HG02623 (cell line): ENCODE results near the gene ASB7.
"Not testable (repeated sequence)": the region's sequence is repeated elsewhere in the genome, so short reads cannot be mapped to it uniquely, and the experiment has no call there.

Source experiments
- ATAC-seq: cut with Tn5 transposase; IDR thresholded peaks from one replicate; pipeline ENCODE4 v1.9.1; 2021; ENCODE audit warnings: moderate library complexity; ENCODE audit not compliant: unreplicated experiment

The ASB7 gene

DNA sequence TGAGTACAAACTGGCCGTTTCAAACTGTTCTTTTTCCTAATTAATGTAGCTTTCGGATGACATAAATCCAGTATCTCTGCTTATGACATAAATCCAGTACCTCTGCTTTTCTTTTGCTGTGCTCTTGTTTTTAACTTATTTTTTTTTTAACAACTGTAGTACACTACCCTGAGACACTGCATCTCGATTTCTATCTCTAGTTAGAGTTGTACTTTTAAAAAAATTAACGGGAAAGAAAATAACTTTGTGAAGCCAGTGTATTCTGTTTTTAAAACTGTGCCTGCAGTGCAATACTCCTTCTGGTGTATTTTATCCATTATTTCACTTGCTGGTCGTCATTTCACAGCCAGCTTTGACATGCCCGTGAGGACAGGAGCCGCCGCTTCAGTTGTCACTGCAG, 46.6 kb downstream of the ASB7 start:
- ATAC-seq: no peak

DNA sequence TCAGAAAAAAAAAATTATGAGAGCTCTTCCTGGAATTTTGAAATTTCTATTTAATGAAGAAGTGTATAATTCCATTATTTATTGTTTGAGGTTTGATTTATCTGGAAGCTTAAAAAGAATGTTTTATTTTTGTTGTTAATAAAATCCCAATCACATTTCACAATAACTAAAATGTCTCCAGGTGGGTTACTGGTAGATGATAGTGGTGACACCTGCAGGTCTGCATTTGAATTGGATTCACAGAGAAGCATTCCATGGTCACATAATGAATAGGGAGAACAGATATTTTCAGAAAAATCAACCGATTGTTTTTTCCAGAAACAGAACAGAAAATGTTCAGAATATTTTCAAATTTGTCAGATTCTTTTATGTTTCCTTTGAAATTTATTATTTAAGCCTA, 48.3 kb downstream of the ASB7 start:
- no peak for ATAC-seq

DNA sequence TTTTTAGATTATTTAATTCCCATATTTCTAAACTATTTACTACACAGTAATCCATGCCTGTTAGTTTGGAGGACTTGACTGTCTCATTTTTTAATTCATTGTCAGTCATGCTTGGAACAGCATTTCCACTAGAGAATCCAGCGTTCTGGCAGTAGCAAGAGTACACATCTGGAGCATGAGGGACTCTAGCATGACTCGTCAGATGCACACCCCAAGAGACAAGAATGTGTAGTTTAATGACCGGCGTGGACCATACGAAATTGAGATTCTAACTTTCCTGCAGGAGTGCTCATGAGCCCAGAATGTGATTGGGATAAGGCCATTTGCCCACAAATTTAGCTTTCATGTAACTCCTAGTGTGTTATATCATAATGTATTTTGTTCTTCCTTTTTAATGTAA, 48.9 kb downstream of the ASB7 start:
- no peak for ATAC-seq

DNA sequence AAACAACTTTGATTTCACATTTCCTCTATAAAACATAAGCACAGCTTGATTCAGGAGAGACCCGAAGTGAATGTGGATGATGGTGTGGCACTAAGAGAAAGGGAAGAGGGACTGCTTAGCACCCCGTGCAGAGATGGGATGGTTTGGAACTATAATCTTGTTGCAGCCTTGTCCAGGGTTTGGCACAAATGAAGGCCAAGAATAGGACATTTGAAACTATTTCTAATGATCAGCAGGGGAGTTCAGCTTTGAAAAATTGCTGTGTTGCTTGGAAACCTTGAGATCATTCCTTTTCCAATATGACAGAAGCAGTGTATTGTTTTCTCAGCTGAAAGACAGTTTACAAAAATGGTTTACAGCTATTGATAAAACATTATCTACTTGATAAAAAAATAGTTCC, 49.7 kb downstream of the ASB7 start:
- ATAC-seq: no peak

DNA sequence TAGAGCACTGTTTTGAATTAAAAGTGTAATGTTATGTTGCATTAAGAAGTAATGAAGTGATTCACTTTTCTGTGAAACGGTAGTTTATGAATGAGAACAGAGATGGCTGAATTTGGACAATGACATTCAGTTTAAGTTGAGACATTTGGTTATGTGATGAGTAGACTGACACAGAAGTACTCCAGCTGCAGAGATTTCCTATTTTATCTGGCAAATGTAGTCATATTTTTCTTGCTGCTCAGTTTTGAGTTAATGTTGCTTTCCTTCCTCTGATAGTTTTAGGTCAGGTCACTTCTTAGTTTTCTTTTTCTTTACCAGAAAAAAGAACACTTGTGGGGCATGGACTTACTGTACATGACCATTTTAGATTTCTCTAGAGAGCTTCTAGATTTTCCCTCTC, 51.2 kb downstream of the ASB7 start:
- no peak for ATAC-seq

DNA sequence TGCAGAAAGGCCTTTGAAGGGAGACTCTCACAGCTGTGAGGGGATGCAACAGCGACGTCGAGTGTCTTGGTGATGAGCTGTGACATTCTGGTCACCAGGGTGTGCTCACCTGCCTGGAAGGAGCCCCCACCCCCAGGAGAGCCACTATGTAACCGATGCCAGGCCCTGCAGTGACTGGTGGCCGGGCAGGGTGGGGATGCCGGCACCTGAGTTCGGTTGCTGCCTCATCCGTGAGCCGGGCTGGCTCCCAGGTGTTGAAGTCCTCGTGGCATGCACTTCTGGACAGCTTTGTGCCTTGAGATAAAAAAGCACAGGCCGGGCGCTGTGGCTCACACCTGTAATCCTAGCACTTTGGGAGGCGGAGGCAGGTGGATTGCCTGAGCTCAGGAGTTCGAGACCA, 56.5 kb downstream of the ASB7 start:
- no peak for ATAC-seq

DNA sequence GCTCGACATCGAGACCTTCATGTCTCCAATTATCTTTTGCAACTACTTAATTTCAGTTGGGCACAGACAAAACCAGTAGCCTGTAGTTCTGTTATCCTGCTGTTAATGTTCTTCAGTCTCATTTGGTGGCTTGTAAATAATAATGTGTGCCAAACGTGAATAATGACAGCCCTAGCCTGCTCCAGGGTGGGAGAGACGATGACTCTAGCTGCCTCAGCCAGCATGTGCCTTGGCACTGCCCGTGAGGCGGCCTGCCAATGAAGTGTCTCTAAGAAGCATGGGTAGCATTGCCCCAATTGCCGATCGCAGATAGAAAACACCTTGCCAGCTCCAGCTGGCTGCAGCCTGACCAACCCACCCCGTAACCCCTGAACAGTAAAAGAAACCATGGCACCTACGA, 58.8 kb downstream of the ASB7 start:
- ATAC-seq: no peak

DNA sequence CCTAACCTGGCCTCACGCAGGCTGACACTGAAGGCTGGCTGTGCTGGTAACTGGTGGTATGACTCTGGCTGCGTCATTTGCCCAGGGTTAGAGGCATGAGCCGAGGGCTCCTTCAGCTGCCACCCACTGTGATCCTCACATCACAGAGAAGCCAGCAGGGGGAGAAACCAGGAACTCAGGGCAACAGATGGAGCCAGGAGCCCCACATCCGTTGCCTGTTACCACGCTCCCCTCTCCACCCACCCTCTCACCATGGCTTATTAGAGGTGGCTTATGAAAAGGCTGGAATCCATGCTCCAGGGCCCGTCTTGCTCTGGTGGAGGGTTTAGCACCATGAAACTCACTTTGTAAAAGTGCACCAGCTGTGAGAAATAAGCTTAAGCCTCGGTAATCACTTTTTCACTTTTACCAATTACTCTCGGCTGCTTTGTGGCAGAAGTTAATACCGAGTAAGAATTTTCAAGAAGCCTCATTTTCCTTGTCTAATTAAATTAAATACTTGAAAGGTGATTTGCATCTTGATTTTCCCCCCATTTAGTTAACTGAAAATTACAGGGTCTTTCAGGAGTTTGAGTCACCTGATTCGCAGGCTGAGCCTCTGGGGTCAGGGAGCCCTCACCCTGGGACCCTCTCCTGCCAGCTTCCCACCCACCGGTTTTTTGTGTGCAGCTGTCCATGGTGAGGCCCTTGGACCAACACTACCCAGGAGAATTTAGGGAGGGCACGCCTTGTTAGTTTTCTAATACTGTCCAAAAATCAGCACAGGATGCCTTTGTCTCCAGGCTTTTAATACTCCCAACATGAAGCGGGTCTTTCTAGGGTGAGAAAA, 60.9 kb downstream of the ASB7 start:
- no peak for ATAC-seq

DNA sequence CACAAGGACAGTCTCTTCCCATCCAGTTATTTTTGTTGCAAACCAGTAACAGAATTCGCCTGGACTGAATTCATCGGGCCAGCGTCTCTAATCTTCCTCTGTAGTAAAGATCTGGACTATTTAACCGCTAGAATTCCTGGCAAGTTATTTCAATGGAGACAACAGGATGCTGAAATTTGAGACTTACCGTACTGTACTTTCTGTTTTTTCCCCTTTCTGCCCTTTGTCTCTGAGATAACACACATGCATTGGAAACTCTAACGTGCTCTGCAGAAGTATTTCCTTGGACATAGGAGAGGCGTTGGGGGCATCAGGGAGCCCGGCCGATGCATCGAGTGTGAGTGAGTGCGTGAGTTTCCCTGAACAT, 61.5 kb downstream of the ASB7 start:
- ATAC-seq: no peak

DNA sequence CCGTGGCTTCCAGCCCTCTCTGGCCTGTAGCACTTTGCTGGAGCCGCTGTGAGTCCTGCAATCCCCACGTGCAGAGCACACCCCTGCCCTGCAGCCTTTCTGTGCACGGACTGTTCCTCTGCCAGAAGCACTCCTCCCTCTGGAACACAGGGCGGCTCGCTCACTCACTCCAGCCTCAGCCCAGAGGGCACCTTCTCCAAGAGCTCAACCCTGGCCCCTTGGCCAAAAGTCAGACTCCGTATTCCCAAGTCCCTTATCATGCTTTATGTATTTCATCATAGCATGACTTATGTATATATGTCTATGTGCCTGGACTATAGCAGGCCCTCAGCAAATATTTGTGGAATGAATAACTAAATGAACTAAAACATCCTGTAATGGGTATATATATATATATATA, 63.2 kb downstream of the ASB7 start:
- no peak for ATAC-seq

DNA sequence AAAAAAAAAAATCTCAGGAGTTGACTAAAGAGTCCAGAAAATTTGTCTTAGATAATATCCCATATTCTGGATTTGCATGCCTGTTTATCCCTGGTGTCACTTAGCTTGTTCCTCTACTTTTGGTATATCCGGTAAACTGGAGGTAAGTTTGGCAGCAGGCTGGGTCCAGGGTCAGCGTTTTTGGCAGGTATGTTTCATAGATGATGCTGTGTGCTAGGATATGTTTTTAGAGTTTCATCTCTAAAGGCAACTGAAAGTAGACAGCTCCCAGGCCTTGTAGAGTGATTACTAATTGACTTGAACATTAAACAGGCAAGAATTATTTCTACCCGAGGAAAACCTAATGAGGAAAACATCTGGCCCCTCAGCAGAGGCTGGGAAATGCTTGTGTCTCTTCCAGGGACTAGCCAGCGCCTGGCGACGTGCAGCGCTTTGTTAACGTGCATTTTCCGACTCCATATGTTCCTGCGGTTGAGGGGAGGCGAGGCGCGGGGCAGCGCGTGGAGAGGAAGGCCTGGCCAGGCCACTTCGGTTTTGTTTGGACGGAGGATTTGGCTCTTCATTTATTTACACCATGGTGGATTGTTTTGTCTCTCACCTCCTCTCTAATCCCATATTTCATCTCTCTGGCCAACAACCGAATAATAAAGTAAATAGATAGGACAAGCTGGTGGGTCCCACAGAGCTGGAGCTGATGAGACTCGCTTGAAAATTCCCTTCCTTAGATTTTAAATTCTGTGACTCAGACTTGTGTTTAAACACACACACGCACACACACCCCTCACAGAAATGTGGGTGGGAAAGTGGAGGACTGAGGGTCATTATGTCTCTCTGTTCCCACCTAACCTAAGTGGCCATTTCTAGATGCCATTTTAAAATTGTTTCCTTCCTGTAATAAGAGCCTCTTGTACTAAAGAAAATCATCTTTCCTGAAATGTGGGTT, 65.3 kb downstream of the ASB7 start:
- no peak for ATAC-seq

DNA sequence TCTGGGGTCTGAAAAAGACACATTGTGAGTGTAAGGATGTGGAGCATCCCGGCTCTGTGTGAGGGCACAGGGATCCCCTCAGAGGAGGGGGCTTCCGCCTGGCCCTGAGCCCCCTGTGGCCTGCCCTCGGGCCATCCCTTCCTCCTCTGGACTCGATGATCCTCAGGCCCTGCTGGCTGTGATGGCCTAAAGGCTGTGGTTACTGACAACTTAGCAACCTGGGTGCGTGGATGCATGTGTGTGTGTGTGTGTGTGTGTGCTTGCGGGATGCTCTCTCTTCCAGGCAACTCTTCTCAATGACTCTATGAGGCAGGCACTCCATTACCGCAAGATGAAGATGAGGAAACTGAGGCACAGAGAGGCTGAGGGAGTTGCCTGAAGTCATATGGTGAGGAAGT, 66.0 kb downstream of the ASB7 start:
- no peak for ATAC-seq

DNA sequence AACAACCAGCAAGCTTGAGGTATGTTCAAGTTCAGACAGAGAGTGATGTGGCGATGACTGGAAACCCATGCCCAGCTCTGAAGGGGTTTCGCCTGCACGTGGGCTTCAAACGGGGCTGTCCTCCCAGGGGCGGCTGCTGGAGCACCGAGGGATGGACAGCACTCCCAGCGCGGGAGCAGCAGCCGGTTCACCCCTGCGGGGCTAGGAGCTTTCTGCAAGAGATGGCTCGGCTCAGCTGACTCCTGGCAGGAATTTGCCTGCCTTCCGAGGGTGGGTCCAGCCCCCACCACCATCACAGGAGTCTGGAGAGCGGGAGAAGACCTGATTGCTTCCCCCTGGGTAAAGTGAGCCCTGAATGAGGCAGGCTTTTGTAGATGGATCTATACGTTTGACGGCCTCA, 66.9 kb downstream of the ASB7 start:
- no peak for ATAC-seq

DNA sequence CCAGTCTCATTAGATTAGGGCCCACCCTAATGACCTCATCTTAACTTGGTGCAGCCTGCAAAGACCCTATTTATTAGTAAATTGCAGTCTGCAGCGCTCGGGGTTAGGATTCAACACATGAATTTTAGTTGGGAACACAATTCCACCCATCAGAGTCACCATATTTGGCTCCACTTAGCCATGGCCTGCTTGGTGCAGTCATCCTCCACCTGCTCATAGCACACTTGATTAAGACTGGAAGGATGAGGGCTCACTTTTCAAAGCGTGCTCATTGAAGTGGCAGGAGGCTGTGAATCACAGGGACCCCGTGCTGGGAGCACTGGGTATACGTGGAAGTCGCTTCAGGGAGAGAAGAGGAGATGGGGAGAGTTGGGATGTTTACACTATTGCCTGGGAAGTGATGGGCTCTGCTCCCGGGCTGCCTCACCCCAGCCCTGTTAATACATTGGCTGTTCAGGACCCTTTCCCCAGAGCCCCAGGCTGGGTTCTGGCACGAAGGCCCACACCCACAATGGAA, 68.2 kb downstream of the ASB7 start:
- no peak for ATAC-seq

DNA sequence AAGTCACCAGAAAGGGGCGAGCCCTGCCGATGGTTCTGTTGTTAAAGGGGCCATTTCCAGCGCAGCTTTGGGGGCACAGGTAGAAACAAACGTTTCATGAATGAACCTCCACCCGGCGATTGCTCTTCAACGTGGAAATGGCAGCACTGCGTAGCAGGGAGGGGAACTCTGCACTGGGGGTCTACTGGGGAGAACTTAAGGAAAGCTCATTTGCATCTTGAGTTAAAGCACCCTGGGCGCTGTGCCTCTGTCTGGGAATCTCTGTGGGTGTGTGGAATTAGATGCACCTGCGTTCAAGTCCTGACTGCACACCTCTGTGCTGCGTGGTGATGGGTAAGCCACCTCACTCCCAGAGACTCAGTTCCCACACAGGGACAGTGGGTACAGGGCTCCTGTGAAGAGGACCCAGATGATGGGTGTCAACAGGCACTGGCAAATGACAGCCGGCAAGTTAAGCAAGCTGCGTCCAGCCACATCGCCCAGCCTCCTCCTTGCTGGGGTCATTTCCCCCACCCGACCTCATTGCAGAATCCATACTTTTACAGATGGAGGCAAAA, 68.8 kb downstream of the ASB7 start:
- no peak for ATAC-seq

DNA sequence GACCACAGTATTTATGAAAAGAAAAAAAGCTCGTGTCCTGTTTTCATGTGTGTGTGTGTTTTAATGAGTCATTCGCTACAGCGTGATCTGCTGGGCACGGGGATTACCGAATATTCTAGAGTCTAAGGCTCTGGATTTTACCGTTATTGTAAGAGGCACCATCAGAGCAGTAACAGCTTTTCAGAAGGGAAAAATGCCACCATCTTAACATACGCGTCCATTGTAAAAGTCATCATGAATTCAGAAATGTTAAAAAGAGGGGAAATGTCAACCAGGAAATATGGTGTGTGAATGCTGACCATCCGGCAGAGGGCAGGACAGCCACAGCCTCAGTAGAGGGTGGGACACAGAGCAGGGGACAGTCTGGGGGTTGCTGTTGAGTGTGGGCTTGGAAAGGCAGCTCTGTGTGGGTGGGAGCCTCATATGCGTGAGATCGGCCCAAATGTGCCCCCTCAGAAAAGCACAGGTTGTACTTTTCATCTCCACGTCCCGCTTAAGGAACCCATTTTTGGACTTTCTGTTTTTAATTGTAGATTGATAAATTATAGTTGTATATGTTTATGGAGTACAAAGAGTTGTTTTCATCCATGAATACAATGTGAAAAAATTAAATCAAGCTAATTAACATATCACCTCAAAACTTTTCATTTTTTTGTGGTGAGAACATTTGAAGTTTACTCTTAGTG, 69.6 kb downstream of the ASB7 start:
- no peak for ATAC-seq

DNA sequence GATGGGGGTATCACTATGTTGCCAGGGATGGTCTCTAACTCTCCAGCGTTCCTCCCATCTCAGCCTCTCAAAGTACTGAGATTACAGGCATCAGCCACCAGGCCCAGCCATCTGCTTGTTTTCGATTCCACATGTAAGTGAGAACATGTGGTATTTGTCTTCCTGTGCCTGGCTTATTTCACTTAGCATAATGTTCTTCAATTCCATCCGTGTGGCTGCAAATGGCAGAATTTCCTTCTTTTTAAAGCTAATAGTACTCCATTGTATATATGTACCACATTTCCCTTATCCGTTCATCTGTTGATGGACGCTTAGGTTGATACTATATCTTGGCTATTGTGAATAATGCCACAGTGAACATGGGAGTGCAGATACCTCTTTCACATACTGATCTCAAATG, 70.6 kb downstream of the ASB7 start:
- no peak for ATAC-seq

DNA sequence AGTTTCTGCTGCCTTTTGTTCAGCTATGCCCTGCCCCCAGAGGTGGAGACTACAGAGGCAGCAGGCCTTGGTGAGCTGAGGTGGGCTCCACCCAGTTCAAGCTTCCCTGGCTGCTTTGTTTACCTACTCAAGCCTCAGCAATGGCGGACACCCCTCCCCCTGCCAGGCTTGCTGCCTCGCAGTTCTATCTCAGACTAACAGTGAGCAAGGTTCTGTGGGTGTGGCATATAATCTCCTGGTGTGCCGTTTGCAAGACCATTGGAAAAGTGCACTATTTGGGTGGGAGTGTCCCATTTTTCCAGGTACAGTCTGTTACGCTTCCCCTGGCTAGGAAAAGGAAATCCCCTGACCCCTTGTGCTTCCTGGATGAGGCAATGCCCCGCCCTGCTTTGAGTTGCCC, 76.8 kb downstream of the ASB7 start:
- ATAC-seq: not testable (repeated sequence)

DNA sequence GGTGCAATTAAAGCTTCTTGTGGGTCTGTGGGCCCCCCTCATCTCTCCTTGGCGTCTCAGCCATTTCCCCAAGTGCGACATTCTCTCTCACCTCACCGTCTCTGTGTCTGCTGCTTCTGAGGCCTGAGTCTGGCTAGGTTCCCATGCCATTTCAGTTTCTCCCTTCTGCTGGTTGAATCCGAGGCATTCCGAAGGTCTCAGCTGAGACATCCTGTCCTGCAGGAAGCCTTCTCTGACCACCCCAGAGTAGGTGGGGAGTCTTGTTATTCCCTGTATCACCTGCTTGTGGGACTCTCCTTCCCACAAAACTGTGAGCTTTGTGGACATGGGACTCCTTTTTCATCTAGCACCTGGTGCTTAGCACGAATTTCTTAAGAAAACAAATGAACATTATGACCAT, 78.3 kb downstream of the ASB7 start:
- no peak for ATAC-seq

DNA sequence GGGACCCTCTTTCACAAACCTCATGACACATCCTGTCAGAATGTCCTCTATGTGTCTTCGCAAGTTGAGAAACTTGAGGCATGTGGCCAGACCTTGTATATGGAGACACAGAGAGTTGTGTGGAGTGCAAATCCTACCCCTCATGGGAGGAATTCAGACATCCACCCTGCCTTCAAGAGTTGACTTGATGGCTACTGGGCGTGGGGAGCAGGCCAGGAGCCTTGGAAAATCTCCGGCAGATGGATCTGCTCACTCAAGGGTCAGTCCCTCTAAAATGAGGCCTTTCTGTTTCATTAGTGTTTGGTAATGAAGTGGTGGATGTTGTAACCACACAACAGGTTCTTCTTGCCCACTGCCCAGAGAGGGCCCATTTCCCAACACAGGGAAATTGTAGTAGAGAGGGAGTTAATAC, 79.0 kb downstream of the ASB7 start:
- ATAC-seq: no peak

DNA sequence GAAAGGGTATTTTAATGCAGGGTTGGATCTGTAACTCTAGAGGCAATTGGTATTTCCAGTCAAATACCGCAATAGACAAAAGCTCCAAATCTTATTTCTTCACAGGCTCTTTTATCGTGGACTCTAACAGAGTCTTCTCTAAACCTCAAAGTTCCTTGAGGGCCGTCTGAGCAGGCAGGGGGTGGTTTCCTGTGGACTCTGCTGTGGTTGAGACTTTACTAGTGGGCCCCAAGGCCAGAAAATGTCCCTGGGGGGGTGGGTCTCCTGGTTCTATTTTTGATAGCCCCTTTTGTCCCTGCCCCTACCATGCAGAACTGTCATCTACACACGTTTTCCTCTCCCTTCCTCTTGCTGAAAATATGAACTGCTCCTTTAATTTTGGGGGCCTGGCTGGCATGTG, 80.1 kb downstream of the ASB7 start:
- no peak for ATAC-seq
